Measurements from ENCODE around the gene WDR64. TPM values are rescaled to one million over a fixed set of nuclear protein-coding genes. Genes with fewer than 3 reads are reported as not detected.

WDR64 gene
- total RNA-seq, 1 donor from 2014 or later: not detected

DNA sequence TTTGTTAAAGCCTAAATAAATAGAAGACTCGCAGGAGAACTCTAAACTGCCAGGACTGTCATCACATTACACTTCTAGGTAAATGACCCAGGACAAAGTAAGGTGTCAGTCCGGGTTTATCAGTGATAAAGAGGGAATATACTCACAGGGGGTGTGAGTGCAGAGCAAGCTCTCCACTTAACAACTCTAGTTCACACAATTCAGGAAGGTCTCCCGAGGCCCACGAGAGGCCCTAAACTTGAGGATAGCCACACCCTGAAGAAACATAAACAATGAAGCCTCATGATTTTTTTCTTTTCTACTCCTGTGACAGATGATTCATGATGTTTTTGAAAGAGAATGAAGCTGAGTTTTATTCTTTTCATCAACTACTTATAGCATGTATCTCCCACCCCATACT is 130.3 kb downstream of the WDR64 start:
- H3K36me3 ChIP-seq: no peaks in the 10 kb centered on the region
- no peaks in the 10 kb centered on the region for H3K27me3 ChIP-seq
- no peaks in the 10 kb centered on the region for H3K4me1 ChIP-seq
- no peaks in the 10 kb centered on the region for H3K9me3 ChIP-seq
- TF ChIP-seq POLR2A (IDR thresholded peaks at IDR 0.05) (no peak), POLR2AphosphoS5 (IDR thresholded peaks at IDR 0.05; ENCODE audit: insufficient read depth in 1 of 2, low read depth in 1 of 2) (no peak)
- TF ChIP-seq, protein P1, sequence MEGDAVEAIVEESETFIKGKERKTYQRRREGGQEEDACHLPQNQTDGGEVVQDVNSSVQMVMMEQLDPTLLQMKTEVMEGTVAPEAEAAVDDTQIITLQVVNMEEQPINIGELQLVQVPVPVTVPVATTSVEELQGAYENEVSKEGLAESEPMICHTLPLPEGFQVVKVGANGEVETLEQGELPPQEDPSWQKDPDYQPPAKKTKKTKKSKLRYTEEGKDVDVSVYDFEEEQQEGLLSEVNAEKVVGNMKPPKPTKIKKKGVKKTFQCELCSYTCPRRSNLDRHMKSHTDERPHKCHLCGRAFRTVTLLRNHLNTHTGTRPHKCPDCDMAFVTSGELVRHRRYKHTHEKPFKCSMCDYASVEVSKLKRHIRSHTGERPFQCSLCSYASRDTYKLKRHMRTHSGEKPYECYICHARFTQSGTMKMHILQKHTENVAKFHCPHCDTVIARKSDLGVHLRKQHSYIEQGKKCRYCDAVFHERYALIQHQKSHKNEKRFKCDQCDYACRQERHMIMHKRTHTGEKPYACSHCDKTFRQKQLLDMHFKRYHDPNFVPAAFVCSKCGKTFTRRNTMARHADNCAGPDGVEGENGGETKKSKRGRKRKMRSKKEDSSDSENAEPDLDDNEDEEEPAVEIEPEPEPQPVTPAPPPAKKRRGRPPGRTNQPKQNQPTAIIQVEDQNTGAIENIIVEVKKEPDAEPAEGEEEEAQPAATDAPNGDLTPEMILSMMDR (IDR thresholded peaks at IDR 0.05): no peak
- DNase-seq (ENCODE audit: extremely low spot score in 2 of 2): no peak
- no peak overlapping the region for H3K4me3 ChIP-seq
- H3K27ac ChIP-seq: no peak overlapping the region
- intact Hi-C loops (cut with DNase I): loop anchor here (10.0 kb wide), 1 partner anchor 818 kb away; no protein-coding TSS in a partner anchor

DNA sequence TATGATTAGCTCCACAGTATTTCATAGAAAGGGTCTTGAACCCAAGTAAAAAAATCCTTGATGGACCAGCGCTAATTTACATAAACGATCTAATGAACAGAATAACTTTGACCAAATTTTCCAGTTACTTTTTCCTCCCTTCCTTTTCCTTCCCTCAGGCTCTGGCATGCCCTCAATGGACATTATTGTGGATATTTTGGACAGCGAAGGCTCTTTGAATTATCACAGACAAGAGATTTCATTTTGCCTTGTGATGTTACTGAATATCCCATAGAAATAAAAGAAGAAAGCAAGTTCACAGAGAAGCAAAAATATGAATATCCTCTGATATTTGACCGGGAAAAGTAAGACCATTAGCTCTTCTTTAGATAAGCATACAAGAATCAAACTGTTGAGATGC is 135.6 kb downstream of the WDR64 start:
- TF ChIP-seq, protein P1 (IDR thresholded peaks at IDR 0.05): no peak
- TF ChIP-seq POLR2A (IDR thresholded peaks at IDR 0.05): no peak
- no peak for TF ChIP-seq POLR2AphosphoS5 (IDR thresholded peaks at IDR 0.05; ENCODE audit: insufficient read depth in 1 of 2, low read depth in 1 of 2)
- Histone ChIP-seq H3K4me1 (no peaks in the 10 kb centered on the region), H3K4me3 (no peak overlapping the region), H3K27ac (no peak overlapping the region), H3K27me3 (no peaks in the 10 kb centered on the region), H3K36me3 (no peaks in the 10 kb centered on the region), H3K9me3 (no peaks in the 10 kb centered on the region)
- DNase-seq (ENCODE audit: extremely low spot score in 2 of 2): no peak
- intact Hi-C loops (cut with DNase I): loop anchor here (10.0 kb wide), 1 partner anchor 823 kb away; no protein-coding TSS in a partner anchor

DNA sequence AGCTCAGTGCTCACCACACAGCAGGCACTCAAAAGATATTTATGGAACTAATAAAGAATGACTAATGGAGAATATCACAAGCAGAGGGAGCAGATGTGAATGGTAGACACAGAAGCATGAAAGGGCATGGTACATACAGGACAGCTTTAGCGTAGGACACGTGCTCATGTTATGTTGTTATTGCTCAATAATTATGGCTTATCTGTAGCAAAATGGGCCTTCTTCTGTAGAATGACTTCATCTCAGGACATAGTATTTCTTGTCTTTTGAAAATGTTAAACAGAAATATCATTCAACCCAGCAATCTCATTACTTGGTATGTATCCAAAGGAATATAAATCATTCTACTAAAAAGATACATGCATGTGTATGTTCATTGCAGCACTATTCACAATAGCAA is 137.0 kb downstream of the WDR64 start:
- intact Hi-C loops (cut with DNase I): loop anchor here (10.0 kb wide), 1 partner anchor 824 kb away; no protein-coding TSS in a partner anchor
- no peak for DNase-seq (ENCODE audit: extremely low spot score in 2 of 2)
- Histone ChIP-seq H3K4me3 (no peak overlapping the region), H3K27me3 (no peaks in the 10 kb centered on the region), H3K27ac (no peak overlapping the region), H3K9me3 (no peaks in the 10 kb centered on the region), H3K36me3 (no peaks in the 10 kb centered on the region), H3K4me1 (no peaks in the 10 kb centered on the region)
- no peak for TF ChIP-seq POLR2A (IDR thresholded peaks at IDR 0.05)
- TF ChIP-seq POLR2AphosphoS5 (IDR thresholded peaks at IDR 0.05; ENCODE audit: insufficient read depth in 1 of 2, low read depth in 1 of 2): no peak
- TF ChIP-seq, protein P1 (IDR thresholded peaks at IDR 0.05): no peak

GRCh38 chr1:241799416-241799815 is 147.3 kb downstream of the WDR64 start:
- no peaks in the 10 kb centered on the region for H3K4me1 ChIP-seq
- intact Hi-C loops (cut with DNase I): no loop called here
- TF ChIP-seq POLR2A (IDR thresholded peaks at IDR 0.05) (no peak), POLR2AphosphoS5 (IDR thresholded peaks at IDR 0.05; ENCODE audit: insufficient read depth in 1 of 2, low read depth in 1 of 2) (no peak)
- TF ChIP-seq, protein P1 (IDR thresholded peaks at IDR 0.05): no peak
- H3K9me3 ChIP-seq: no peaks in the 10 kb centered on the region
- no peak overlapping the region for H3K4me3 ChIP-seq
- no peaks in the 10 kb centered on the region for H3K36me3 ChIP-seq
- no peak for DNase-seq (ENCODE audit: extremely low spot score in 2 of 2)
- H3K27ac ChIP-seq: no peak overlapping the region
- H3K27me3 ChIP-seq: no peaks in the 10 kb centered on the region

GRCh38 chr1:241800640-241801039 is 148.6 kb downstream of the WDR64 start:
- Histone ChIP-seq H3K4me1 (no peaks in the 10 kb centered on the region), H3K27me3 (no peaks in the 10 kb centered on the region), H3K4me3 (no peak overlapping the region), H3K9me3 (no peaks in the 10 kb centered on the region), H3K36me3 (no peaks in the 10 kb centered on the region), H3K27ac (no peak overlapping the region)
- DNase-seq (ENCODE audit: extremely low spot score in 2 of 2): no peak
- intact Hi-C loops (cut with DNase I): no loop called here
- no peak for TF ChIP-seq POLR2AphosphoS5 (IDR thresholded peaks at IDR 0.05; ENCODE audit: insufficient read depth in 1 of 2, low read depth in 1 of 2)
- TF ChIP-seq POLR2A (IDR thresholded peaks at IDR 0.05): no peak
- TF ChIP-seq, protein P1 (IDR thresholded peaks at IDR 0.05): no peak
